Smooth muscle cell (in vitro differentiated cells): Measurements from ENCODE around the gene SLC37A1. TPM values are rescaled to one million over a fixed set of nuclear protein-coding genes. Genes with fewer than 3 reads are reported as not detected.

ENCODE experiments used
- DNase-seq: peaks from one replicate; lab custom pipeline; 2025; ENCODE audit not compliant: unreplicated experiment; lab: John Stamatoyannopoulos, UW
- H2AFZ ChIP-seq: fragments of 200-600 bp; sonication (generic); 2 replicates; pipeline ENCODE4 v1.6.0; 2016; ENCODE audit warnings: antibody characterized with exemption, low read depth, mild to moderate bottlenecking
- H3F3A ChIP-seq: fragments of 200-600 bp; sonication (generic); 2 replicates; pipeline ENCODE4 v1.6.0; 2017; ENCODE audit warnings: antibody characterized with exemption, low read depth
- H3K27ac ChIP-seq: fragments of 200-600 bp; sonication (generic); 2 replicates; pipeline ENCODE4 v1.5.1; 2016; ENCODE audit warnings: low read depth, mild to moderate bottlenecking
- H3K27me3 ChIP-seq: fragments of 200-600 bp; sonication (generic); 2 replicates; pipeline ENCODE4 v1.6.1; 2016; ENCODE audit warnings: low read depth, mild to moderate bottlenecking
- H3K36me3 ChIP-seq: fragments of 200-600 bp; sonication (generic); 2 replicates; pipeline ENCODE4 v1.5.1; 2016; ENCODE audit warnings: low read depth
- H3K4me1 ChIP-seq: fragments of 200-600 bp; sonication (generic); 2 replicates; pipeline ENCODE4 v1.5.1; 2016; ENCODE audit warnings: low read depth
- H3K4me2 ChIP-seq: fragments of 200-600 bp; sonication (generic); 2 replicates; pipeline ENCODE4 v1.6.0; 2016; ENCODE audit warnings: mild to moderate bottlenecking
- H3K4me3 ChIP-seq: fragments of 200-600 bp; sonication (generic); 2 replicates; pipeline ENCODE4 v1.5.1; 2016; ENCODE audit warnings: mild to moderate bottlenecking
- H3K79me2 ChIP-seq: fragments of 200-600 bp; sonication (generic); 2 replicates; pipeline ENCODE4 v1.6.0; 2016; ENCODE audit warnings: low read depth, mild to moderate bottlenecking
- H3K9ac ChIP-seq: fragments of 200-600 bp; sonication (generic); 2 replicates; pipeline ENCODE4 v1.6.0; 2016; ENCODE audit warnings: low read depth
- H3K9me3 ChIP-seq: fragments of 200-600 bp; sonication (generic); replicated peaks from 2 replicates; pipeline ENCODE4 v1.5.1; 2016; ENCODE audit warnings: low read depth
- H4K20me1 ChIP-seq: fragments of 200-600 bp; sonication (generic); 2 replicates; pipeline ENCODE4 v1.6.0; 2016; ENCODE audit warnings: low read depth
- WGBS: methylation state at CpG from one replicate; pipeline ENCODE4 v1.1.7; 2016; ENCODE audit warnings: low lambda C conversion rate; 5-methylcytosine and 5-hydroxymethylcytosine counted together
- polyA plus RNA-seq: library from polyadenylated mRNA; unstranded; fragments of >200 nt; fragmentation: Nextera tagmentation; extraction: Ambion mirVana; gene quantifications from 2 replicates; pipeline ENCODE4 v1.2.1, GENCODE V29; 2016
- total RNA-seq: library from RNA; depleted of rRNA; stranded (reverse); fragments of >200 nt; gene quantifications from 2 replicates; pipeline ENCODE4 v1.2.3, GENCODE V29; 2014
- TF ChIP-seq, protein P1 (sequence below): fragments of 200-600 bp; sonication (generic); IDR thresholded peaks from 2 replicates; pipeline ENCODE4 v1.5.1; 2017; ENCODE audit warnings: borderline replicate concordance, mild to moderate bottlenecking, antibody characterized with exemption; ENCODE audit not compliant: insufficient read depth, poor library complexity, severe bottlenecking

SLC37A1 gene
- total and polyA plus RNA-seq, 2 experiments from 2014 or later = 15.0 to 18.0 TPM

DNA sequence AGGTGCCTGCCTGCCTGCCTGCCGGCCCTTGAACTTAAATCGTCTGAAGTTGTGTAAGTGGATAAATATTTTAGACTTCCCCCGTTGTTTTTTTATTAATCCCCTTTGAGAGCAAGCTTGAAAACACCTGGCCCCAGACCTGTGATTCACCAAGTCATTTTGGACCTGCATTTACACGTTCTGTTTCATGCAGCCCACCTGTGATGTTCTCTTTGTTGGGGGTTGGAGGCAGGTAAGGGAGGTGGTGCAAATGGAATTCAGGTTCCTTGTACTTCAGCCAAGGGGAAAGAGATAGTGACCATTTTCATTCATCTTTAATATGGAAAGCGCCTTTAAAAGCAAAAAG lies 1.2 kb downstream of the SLC37A1 start:
- Histone ChIP-seq H4K20me1 (no peaks in the 10 kb centered on the region), H3F3A (peaks cover 19% of the 10 kb centered on the region), H3K79me2 (no peaks in the 10 kb centered on the region), H3K27me3 (no peaks in the 10 kb centered on the region), H3K27ac (peak overlapping the region; percentile 90), H3K4me3 (peak overlapping the region; percentile 77), H3K4me2 (peak overlapping the region; percentile 94), H3K9ac (peak overlapping the region; percentile 58), H3K4me1 (peaks cover 25% of the 10 kb centered on the region), H3K36me3 (no peaks in the 10 kb centered on the region), H2AFZ (peak overlapping the region; percentile 91), H3K9me3 (no peaks in the 10 kb centered on the region)
- WGBS = 6% methylated on average over 5 of the region's 5 CpGs
- no peak for DNase-seq
- TF ChIP-seq, protein P1, sequence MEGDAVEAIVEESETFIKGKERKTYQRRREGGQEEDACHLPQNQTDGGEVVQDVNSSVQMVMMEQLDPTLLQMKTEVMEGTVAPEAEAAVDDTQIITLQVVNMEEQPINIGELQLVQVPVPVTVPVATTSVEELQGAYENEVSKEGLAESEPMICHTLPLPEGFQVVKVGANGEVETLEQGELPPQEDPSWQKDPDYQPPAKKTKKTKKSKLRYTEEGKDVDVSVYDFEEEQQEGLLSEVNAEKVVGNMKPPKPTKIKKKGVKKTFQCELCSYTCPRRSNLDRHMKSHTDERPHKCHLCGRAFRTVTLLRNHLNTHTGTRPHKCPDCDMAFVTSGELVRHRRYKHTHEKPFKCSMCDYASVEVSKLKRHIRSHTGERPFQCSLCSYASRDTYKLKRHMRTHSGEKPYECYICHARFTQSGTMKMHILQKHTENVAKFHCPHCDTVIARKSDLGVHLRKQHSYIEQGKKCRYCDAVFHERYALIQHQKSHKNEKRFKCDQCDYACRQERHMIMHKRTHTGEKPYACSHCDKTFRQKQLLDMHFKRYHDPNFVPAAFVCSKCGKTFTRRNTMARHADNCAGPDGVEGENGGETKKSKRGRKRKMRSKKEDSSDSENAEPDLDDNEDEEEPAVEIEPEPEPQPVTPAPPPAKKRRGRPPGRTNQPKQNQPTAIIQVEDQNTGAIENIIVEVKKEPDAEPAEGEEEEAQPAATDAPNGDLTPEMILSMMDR = no peak

DNA sequence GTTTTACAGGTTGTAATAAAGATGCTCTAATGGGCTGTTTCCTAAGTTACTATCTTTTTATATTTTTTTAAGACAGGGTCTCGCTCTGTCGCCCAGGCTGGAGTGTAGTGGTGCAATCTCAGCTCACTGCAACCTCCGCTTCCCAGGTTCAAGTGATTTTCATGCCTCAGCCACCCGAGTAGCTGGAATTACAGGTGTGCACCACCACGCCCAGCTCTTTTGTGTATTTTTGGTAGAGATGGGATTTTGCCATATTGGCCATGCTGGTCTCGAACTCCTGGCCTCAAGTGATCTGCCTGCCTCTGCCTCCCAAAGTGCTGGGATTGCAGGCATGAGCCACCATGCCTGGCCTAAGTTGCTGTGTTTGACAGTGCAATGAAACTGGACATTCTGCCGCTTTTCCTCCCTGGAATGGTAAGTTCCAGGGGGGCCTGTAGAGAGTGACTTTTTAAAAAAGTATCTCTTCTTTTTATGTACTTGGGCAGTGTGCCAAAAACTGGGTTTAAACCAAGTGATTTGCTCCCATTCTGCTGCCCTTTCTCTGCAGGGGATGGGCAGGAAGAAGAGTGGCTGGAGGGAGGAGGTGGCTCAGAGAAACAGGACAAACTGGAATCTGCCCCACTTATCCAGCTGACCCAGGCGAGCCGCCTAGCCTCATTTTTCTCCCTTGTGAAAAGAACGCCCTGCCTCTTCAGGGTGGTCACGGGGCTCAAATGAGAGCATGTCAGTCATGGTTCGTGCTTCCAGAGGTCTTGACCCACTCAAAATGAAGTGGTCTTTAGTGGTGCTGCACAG lies 2.3 kb downstream of the SLC37A1 start:
- no peak overlapping the region for H3K9ac ChIP-seq
- peak overlapping the region; percentile 77 for H3K4me3 ChIP-seq
- peaks cover 19% of the 10 kb centered on the region for H3F3A ChIP-seq
- no peaks in the 10 kb centered on the region for H4K20me1 ChIP-seq
- H3K4me2 ChIP-seq = peak overlapping the region; percentile 94
- H3K9me3 ChIP-seq = no peaks in the 10 kb centered on the region
- H3K4me1 ChIP-seq = peaks cover 25% of the 10 kb centered on the region
- no peaks in the 10 kb centered on the region for H3K27me3 ChIP-seq
- no peak overlapping the region for H2AFZ ChIP-seq
- H3K27ac ChIP-seq = peak overlapping the region; percentile 90
- H3K79me2 ChIP-seq = no peaks in the 10 kb centered on the region
- no peaks in the 10 kb centered on the region for H3K36me3 ChIP-seq
- WGBS = 41% methylated on average over 12 of the region's 12 CpGs
- TF ChIP-seq, protein P1 = no peak
- DNase-seq = no peak

GRCh38 chr21:42518215-42518614 lies 4.6 kb downstream of the SLC37A1 start:
- no peak for DNase-seq
- H2AFZ ChIP-seq = no peak overlapping the region

More at GRCh38 chr21:42518215-42518614, 4.6 kb downstream of the SLC37A1 start:
- WGBS = 8% methylated on average over 11 of the region's 11 CpGs
- Histone ChIP-seq H3K27ac (peak overlapping the region; percentile 90), H4K20me1 (no peaks in the 10 kb centered on the region), H3K79me2 (no peaks in the 10 kb centered on the region), H3K27me3 (no peaks in the 10 kb centered on the region), H3K4me1 (peaks cover 21% of the 10 kb centered on the region), H3F3A (peaks cover 19% of the 10 kb centered on the region), H3K4me3 (no peak overlapping the region), H3K36me3 (no peaks in the 10 kb centered on the region), H3K9me3 (no peaks in the 10 kb centered on the region), H3K4me2 (peak overlapping the region; percentile 94), H3K9ac (peak overlapping the region; percentile 64)
- TF ChIP-seq, protein P1 = no peak
